Stimulated activated CD8-positive, alpha-beta memory T cell treated with anti-CD3 and anti-CD28 coated beads, Interleukin-12 subunit alpha, Interleukin-12 subunit beta, amount 100 ng/mL, for 4 hours (primary cell): ENCODE measurements around the gene ITM2C.

Experiments
- DNase-seq: peaks from one replicate; pipeline ENCODE4 v3.0.0-alpha.2; 2020; ENCODE audit warnings: low read depth

ITM2C gene, protein sequence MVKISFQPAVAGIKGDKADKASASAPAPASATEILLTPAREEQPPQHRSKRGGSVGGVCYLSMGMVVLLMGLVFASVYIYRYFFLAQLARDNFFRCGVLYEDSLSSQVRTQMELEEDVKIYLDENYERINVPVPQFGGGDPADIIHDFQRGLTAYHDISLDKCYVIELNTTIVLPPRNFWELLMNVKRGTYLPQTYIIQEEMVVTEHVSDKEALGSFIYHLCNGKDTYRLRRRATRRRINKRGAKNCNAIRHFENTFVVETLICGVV

GRCh38 chr2:230864605-230865306 lies at the start of gene ITM2C:
TSS of gene ITM2C (plus strand) at chr2:230864942. CDS start at chr2:230865026, 84 bp downstream.
- DNase-seq, result peak; percentile 63

DNA sequence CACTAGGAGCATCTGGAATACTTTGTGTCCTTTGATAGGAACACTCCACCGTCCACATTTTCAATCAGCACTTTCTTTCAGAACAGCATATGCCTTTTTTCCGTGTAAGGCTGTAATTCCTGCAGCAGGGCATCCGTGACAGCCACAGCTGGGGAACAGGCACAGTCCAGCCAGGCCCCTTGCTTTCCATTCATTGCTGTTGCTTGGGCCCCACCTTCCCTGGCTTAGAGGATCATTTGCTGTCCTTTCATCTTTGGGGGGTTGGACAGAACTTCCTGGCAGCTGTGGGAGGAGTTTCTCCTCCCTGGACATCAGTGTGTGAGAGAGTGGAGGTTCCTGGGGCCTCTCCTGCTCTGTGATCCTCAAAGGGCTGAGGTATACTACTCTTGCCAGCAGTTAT lies 49.7 kb upstream of the ITM2C start:
- no peak for DNase-seq

DNA sequence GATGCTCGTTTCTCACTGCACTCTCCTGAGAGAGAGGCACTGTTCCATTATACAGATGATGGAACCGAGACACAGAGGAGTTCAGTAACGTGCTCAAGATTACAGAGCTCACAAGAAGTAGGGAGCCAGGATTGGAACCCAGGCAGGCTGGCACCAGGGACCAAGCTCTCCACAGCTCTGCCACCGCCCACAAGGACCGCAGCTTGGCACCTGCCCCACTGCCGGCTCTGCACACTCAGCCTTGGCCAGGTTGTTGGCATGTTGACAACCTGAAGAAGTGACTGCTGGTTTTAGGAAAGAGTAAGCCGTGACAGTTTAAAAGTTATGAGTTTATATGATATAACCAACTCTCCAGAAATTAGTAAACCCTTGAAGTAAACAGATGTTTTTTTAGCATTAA lies 48.0 kb upstream of the ITM2C start:
- DNase-seq, result no peak

GRCh38 chr2:230819433-230819832 lies 45.3 kb upstream of the ITM2C start:
- DNase-seq, result no peak

GRCh38 chr2:230821261-230821990 lies 43.3 kb upstream of the ITM2C start:
- DNase-seq, result no peak

GRCh38 chr2:230821991-230822520 lies 42.7 kb upstream of the ITM2C start:
- no peak for DNase-seq

GRCh38 chr2:230823264-230823964 lies 41.3 kb upstream of the ITM2C start:
- DNase-seq, result no peak

GRCh38 chr2:230824406-230824978 lies 40.2 kb upstream of the ITM2C start:
- DNase-seq, result peak; percentile 14

DNA sequence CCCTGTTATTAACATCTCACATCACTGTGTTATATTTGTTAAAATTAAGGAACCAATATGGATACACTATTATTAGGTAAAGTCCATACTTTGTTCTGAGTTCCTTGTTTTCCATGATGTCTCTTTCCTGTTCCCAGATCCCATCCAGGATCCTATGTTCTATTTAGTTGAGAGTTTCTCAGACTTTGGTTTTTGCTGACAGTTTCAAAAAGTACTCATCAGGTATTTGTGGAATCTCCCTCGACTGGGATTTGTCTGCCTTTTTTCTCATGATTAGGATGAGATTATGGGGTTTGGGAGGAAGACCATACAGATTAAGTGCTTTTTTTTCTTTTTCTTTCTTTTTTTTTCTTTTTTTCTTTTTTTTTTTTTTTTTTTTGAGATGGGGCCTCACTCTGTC lies 39.4 kb upstream of the ITM2C start:
- no peak for DNase-seq

DNA sequence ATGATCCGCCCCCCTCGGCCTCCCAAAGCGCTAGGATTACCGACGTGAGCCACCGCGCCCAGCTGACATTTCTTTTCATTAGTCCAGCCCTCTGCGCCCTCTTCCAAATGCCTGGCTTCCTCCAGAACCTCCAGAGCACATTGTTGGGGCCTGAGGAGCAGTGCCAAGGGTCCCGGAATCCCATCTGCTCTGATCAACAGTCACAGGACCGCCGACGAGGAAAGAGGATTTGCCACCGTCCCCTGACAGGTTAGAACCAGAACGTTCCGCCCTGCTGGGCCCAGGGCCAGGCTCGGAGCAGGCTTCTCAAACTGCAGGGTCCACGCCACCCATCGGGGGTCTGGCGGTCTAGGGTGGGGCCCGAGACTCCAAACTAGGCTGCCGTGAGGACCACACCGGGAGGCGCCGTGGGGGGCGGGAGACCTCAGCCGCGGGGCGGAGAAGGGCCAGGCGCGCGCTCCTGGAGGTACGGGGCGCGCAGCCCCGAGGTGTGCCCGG lies 36.9 kb upstream of the ITM2C start:
- DNase-seq, result no peak

DNA sequence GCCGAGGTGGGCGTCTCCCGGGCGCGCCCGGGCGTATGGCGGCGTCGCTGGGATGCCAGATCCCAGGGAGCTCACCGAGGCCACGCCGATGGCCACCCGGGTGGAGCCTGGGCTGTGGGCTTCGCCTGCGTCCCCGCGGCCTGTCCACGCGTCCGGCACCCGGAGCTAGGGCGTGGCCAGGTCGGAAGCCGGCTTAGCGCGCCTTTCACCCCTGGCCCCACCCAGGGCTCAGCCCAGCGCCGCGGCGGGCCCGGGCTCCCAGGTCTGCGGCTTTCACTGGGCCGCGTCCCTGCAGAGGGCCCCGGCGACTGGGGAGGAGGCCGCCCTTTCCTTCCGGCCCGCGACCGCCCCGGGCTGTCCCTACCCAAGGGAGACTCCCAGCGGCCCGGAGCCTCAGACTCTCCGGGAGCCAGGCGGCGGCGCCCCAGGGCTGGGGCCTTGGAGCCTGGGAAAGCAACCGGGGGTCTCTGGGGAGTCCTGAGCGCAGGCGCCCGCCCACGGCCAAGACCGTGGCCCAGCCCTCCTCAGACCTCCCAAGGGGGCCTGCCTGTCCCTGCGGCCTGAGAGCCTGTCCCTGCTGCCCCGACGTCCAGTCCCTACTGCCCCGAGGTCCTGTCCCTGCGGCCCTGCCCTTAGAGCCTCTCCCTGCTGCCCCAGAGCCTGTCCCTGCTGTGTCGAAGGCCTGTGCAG lies 36.3 kb upstream of the ITM2C start:
- no peak for DNase-seq

- no peak for DNase-seq
These were observed 35.4 kb upstream of the ITM2C start for GRCh38 chr2:230829293-230829692.

- no peak for DNase-seq
These were observed 34.8 kb upstream of the ITM2C start for GRCh38 chr2:230829959-230830358.

GRCh38 chr2:230830428-230830827 lies 34.3 kb upstream of the ITM2C start:
- no peak for DNase-seq

DNA sequence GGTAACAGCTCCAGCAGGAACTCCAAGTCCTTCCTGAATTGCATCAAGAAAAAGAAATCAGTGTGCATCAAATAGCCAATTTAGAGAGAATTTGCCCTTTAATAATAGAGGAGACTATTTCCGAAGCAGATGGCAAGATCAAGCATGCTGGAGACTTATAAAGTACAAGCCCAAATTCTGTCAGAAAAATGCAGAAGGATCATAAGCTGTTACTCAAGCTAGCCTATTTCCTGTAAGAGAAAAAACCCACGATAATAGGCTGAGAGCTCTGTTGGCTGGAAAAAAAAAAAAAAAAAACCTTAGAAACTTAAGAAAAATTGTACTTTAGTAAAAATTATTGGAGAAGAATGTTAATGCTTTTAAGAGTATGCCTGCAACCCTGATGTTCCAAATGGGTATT lies 24.4 kb upstream of the ITM2C start:
- DNase-seq, result no peak

DNA sequence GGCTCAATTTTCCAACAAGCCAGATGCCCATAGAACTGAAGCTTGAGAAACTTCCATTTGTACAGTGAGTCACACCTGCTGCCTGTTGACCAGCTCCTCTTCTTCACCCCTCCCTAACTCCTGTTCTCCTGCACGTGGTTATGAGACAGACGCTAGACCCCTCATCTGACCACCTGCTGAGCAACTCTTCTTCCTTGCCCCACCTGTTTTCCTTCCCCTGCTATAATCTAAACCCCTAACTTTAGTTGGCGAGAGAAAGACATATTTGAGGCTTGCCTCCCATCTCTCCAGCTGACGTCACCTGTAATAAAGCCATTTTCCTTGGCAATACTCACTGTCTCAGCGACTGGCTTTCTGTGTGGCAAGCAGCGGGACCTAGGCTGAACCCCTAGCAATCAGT lies 22.3 kb upstream of the ITM2C start:
- DNase-seq, result no peak

DNA sequence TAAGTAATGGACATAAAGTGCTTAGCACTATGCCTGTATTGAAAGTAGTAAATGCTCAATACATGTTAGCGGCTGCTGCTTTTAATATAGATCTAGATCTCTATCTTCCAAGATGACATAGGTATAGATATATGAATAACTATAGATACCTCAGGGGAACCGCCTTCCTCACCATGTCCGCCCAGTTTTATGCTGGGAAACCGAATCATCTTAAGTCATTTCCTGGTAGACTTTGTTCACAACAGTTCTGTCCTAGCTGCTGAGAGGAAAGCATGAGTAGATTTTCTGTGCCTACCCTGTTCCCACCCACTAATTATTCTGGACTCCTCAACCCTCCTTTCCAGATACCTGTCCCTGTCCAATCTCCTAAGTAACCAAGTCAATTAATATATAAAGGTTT lies 21.6 kb upstream of the ITM2C start:
- DNase-seq, result no peak

- no peak for DNase-seq
These were observed 18.4 kb upstream of the ITM2C start for GRCh38 chr2:230846360-230846759.

- peak; percentile 80 for DNase-seq
These were observed 16.8 kb upstream of the ITM2C start for GRCh38 chr2:230847883-230848388.

- peak; percentile 50 for DNase-seq
These were observed 14.9 kb upstream of the ITM2C start for GRCh38 chr2:230849633-230850357.
